ENCODE results near the gene NCAM1. TPM values are rescaled to one million over a fixed set of nuclear protein-coding genes. Genes with fewer than 3 reads are reported as not detected.

The NCAM1 gene
- polyA plus RNA-seq, 1 experiment = 0.27 TPM

DNA sequence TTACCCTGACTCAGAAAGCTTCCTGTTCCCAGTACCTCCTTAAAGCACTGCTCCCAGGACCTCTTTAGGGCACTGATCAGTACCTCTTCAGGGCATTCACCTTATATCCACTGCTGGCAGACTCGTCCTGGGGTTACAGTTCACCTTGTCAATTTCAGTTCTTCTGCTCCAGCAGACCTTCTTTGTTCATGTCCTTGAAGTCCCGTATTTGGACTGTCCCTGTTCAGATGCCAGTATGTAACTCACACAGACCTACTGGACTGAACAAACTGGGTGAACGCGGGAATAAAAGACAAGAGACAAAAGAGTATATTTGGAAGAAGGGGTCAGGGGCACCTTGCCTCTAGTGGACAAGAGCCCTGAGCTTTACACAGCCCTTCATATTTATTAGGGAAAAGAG, 31.8 kb upstream of the NCAM1 start:
- ChIA-PET POLR2A (no interaction called here), CTCF (interaction anchor here (1.1 kb wide), 1 partner anchor 10 kb away, joined by 3 read pairs; no protein-coding TSS in a partner anchor)
- Histone ChIP-seq H3K27me3 (ENCODE audit: control insufficient read depth, insufficient read depth, low read length) (no peaks in the 10 kb centered on the region), H3K36me3 (ENCODE audit: control insufficient read depth, insufficient read depth, low read length) (no peaks in the 10 kb centered on the region), H3K4me3 (ENCODE audit: low read depth, low read length) (no peak overlapping the region)
- TF ChIP-seq, protein P1, sequence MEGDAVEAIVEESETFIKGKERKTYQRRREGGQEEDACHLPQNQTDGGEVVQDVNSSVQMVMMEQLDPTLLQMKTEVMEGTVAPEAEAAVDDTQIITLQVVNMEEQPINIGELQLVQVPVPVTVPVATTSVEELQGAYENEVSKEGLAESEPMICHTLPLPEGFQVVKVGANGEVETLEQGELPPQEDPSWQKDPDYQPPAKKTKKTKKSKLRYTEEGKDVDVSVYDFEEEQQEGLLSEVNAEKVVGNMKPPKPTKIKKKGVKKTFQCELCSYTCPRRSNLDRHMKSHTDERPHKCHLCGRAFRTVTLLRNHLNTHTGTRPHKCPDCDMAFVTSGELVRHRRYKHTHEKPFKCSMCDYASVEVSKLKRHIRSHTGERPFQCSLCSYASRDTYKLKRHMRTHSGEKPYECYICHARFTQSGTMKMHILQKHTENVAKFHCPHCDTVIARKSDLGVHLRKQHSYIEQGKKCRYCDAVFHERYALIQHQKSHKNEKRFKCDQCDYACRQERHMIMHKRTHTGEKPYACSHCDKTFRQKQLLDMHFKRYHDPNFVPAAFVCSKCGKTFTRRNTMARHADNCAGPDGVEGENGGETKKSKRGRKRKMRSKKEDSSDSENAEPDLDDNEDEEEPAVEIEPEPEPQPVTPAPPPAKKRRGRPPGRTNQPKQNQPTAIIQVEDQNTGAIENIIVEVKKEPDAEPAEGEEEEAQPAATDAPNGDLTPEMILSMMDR (IDR thresholded peaks at IDR 0.05; ENCODE audit: insufficient read depth, low read depth, low read length) = no peak
- DNase-seq (ENCODE audit: low read depth) = no peak

DNA sequence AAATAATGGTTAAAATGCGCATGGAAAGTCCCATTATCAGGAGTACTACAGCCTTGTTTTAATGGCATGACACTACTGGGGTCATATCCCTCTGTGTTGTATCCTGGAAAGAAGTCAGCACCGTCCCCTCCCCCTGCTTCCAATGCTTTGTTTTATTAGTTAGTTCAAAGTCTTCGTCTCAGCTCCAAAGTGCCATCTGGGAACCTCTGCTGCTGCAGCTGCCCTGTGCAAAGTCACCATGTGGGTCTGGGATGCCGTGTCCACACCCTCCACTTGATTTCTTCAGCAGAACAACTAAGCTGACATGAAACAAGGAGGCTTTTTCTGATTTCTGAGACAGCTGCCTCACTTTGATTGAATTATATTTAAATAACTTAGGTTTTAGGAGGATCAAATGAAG, 29.5 kb upstream of the NCAM1 start:
- CTCF ChIA-PET = no interaction called here
- H3K4me3 ChIP-seq (ENCODE audit: low read depth, low read length) = no peak overlapping the region
- H3K27me3 ChIP-seq (ENCODE audit: control insufficient read depth, insufficient read depth, low read length) = no peaks in the 10 kb centered on the region
- TF ChIP-seq, protein P1 (IDR thresholded peaks at IDR 0.05; ENCODE audit: insufficient read depth, low read depth, low read length) = no peak
- DNase-seq (ENCODE audit: low read depth) = no peak
- no peaks in the 10 kb centered on the region for H3K36me3 ChIP-seq (ENCODE audit: control insufficient read depth, insufficient read depth, low read length)
- POLR2A ChIA-PET = no interaction called here

DNA sequence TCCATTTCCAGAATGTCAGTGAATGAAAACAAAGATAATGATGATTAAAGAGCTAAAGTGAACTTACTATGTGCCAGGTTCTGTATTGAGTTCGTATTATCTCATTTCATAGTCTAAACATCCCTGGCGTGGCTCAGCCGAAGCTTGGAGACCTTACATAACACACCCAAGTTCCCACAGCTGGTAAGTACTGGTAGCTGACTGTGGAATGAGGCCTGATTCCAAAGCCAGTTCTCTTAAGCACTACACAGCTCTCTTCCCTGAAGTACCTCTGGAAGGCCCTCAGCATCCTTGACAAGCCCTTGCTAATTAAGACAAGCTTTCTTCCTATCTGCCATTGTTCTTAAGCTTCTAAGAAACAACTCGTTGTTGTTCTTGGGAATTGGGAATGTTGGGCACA, 28.6 kb upstream of the NCAM1 start:
- TF ChIP-seq, protein P1 (IDR thresholded peaks at IDR 0.05; ENCODE audit: insufficient read depth, low read depth, low read length) = no peak
- no peak overlapping the region for H3K4me3 ChIP-seq (ENCODE audit: low read depth, low read length)
- ChIA-PET POLR2A (no interaction called here), CTCF (interaction anchor here (0.6 kb wide), 1 partner anchor 33 kb away, joined by 4 read pairs; no protein-coding TSS in a partner anchor)
- H3K27me3 ChIP-seq (ENCODE audit: control insufficient read depth, insufficient read depth, low read length) = no peaks in the 10 kb centered on the region
- H3K36me3 ChIP-seq (ENCODE audit: control insufficient read depth, insufficient read depth, low read length) = no peaks in the 10 kb centered on the region
- no peak for DNase-seq (ENCODE audit: low read depth)

DNA sequence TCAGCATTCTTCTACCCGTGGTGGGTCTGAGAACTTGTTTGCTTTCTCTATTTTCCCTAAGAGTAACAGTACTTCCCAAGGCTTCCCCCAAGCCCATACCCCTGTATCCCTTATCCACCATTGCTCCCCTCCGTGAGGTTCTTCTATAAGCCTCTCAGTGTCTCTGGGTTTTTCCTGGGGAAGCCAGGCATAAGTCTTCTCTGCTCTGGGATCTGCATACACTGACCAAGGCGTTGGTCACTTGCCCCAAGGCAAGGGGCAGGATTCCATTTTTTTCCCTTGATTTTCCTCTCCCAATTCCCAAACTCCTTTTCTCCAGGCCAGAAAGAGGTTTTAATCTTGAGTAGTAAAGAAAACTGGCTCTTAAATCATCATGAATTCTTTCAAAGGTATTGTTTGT, 27.2 kb upstream of the NCAM1 start:
- H3K4me3 ChIP-seq (ENCODE audit: low read depth, low read length) = no peak overlapping the region
- ChIA-PET POLR2A (no interaction called here), CTCF (no interaction called here)
- H3K27me3 ChIP-seq (ENCODE audit: control insufficient read depth, insufficient read depth, low read length) = no peaks in the 10 kb centered on the region
- TF ChIP-seq, protein P1 (IDR thresholded peaks at IDR 0.05; ENCODE audit: insufficient read depth, low read depth, low read length) = no peak
- DNase-seq (ENCODE audit: low read depth) = no peak
- no peaks in the 10 kb centered on the region for H3K36me3 ChIP-seq (ENCODE audit: control insufficient read depth, insufficient read depth, low read length)

DNA sequence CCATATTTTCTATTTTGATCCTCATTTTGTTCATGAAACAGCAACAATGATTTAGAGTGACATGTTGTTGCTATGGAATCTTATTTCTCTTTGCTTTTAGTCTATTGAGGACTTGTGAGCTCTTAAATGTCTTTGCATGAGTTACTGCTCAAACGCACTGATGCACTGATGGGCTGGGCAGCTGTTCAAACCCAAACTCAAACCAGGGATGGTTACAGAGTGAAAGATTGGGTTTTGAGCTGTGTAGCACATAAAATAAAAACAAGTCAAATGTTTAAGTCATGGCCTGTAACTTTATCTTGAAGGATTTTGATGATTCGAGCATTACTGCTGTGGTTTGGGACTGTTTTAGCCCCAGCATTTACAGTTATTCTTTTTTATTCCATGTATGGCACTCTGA, 20.1 kb upstream of the NCAM1 start:
- Histone ChIP-seq H3K36me3 (ENCODE audit: control insufficient read depth, insufficient read depth, low read length) (no peaks in the 10 kb centered on the region), H3K4me3 (ENCODE audit: low read depth, low read length) (no peak overlapping the region), H3K27me3 (ENCODE audit: control insufficient read depth, insufficient read depth, low read length) (no peaks in the 10 kb centered on the region)
- POLR2A ChIA-PET = no interaction called here
- TF ChIP-seq, protein P1 (IDR thresholded peaks at IDR 0.05; ENCODE audit: insufficient read depth, low read depth, low read length) = no peak
- no peak for DNase-seq (ENCODE audit: low read depth)
- CTCF ChIA-PET = interaction anchor here (0.5 kb wide), 1 partner anchor 93 kb away, joined by 3 read pairs; no protein-coding TSS in a partner anchor
